Astrocyte of the spinal cord (primary cell): ENCODE data around the gene UBE2Q2.
"Not testable (repeated sequence)": the region's sequence is repeated elsewhere in the genome, so short reads cannot be mapped to it uniquely, and the experiment has no call there.

Experiments used
- DNase-seq: peaks from one replicate; pipeline ENCODE4 v3.0.0; 2011; ENCODE audit warnings: low read depth, low spot score
- H3K4me3 ChIP-seq: 2 replicates; pipeline ENCODE4 v1.5.1; 2011; ENCODE audit warnings: low read depth, mild to moderate bottlenecking, low read length, moderate library complexity
- CTCF ChIP-seq: IDR thresholded peaks from 2 replicates; pipeline ENCODE4 v1.5.1; 2012; ENCODE audit warnings: low read depth, mild to moderate bottlenecking, low read length, inconsistent platforms
- in situ Hi-C: cut with HindIII; loops from 2 replicates; pipeline ENCODE4 v1.10.0; 2017; ENCODE audit warnings: low sequenced_read_pairs

Gene UBE2Q2

GRCh38 chr15:75866916-75867315, 23.7 kb downstream of the UBE2Q2 start:
- no peak for DNase-seq
- in situ Hi-C loops: no loop called here
- TF ChIP-seq CTCF: no peak
- no peak overlapping the region for H3K4me3 ChIP-seq

GRCh38 chr15:75867449-75867848, 24.2 kb downstream of the UBE2Q2 start:
- no peak overlapping the region for H3K4me3 ChIP-seq
- DNase-seq: no peak
- in situ Hi-C loops: no loop called here
- TF ChIP-seq CTCF: no peak

GRCh38 chr15:75868019-75868418, 24.8 kb downstream of the UBE2Q2 start:
- no peak overlapping the region for H3K4me3 ChIP-seq
- TF ChIP-seq CTCF: no peak
- DNase-seq: no peak
- in situ Hi-C loops: no loop called here

- no peak for TF ChIP-seq CTCF
- in situ Hi-C loops: no loop called here
- H3K4me3 ChIP-seq: no peak overlapping the region
- no peak for DNase-seq
These were observed 26.2 kb downstream of the UBE2Q2 start for GRCh38 chr15:75869446-75869845.

GRCh38 chr15:75871589-75871988, 28.3 kb downstream of the UBE2Q2 start:
- DNase-seq, H3K4me3 ChIP-seq, in situ Hi-C loops: not testable (repeated sequence)

GRCh38 chr15:75872403-75872990, 29.2 kb downstream of the UBE2Q2 start:
- no peak overlapping the region for H3K4me3 ChIP-seq
- no peak for TF ChIP-seq CTCF
- DNase-seq: no peak
- in situ Hi-C loops: no loop called here

GRCh38 chr15:75884041-75884440, 40.8 kb downstream of the UBE2Q2 start:
- peak; percentile 53 for DNase-seq
- no peak overlapping the region for H3K4me3 ChIP-seq
- in situ Hi-C loops: no loop called here
- TF ChIP-seq CTCF: no peak
